ENCODE results near the gene SMIM24.

- TF ChIP-seq EZH2 (IDR thresholded peaks at IDR 0.05; ENCODE audit: low read depth, unreplicated experiment): no peak
- no peak for TF ChIP-seq CTCF (conservative IDR thresholded peaks at IDR 0.05; ENCODE audit: low read depth in 2 of 2)
These were observed 46.4 kb downstream of the SMIM24 start for GRCh38 chr19:3433805-3434540.

All from GM23338 (cell line).